GM19035 (cell line): ENCODE data around the gene CCT7.

ENCODE experiments used
- ATAC-seq: cut with Tn5 transposase; IDR thresholded peaks from one replicate; pipeline ENCODE4 v1.9.1; 2021; ENCODE audit not compliant: unreplicated experiment

The CCT7 gene

GRCh38 chr2:73266061-73266901, 32.2 kb downstream of the CCT7 start:
- no peak for ATAC-seq

GRCh38 chr2:73267008-73267407, 32.9 kb downstream of the CCT7 start:
- ATAC-seq: no peak

- no peak for ATAC-seq
These were observed 34.3 kb downstream of the CCT7 start for GRCh38 chr2:73268366-73268829.

GRCh38 chr2:73268830-73269685, 35.0 kb downstream of the CCT7 start:
- ATAC-seq: peak; percentile 81

GRCh38 chr2:73269686-73270465, 35.8 kb downstream of the CCT7 start:
- ATAC-seq: peak; percentile 8

GRCh38 chr2:73272270-73272669, 38.2 kb downstream of the CCT7 start:
- no peak for ATAC-seq

GRCh38 chr2:73279852-73280251, 45.7 kb downstream of the CCT7 start:
- ATAC-seq: no peak

- no peak for ATAC-seq
These were observed 47.1 kb downstream of the CCT7 start for GRCh38 chr2:73281244-73281643.

- no peak for ATAC-seq
These were observed 48.9 kb downstream of the CCT7 start for GRCh38 chr2:73282924-73283544.

- ATAC-seq: peak; percentile 25
These were observed 49.6 kb downstream of the CCT7 start for GRCh38 chr2:73283545-73284295.

- peak; percentile 75 for ATAC-seq
These were observed 50.4 kb downstream of the CCT7 start, which contains the start of gene FBXO41 for GRCh38 chr2:73284296-73285158. Gene FBXO41 (minus strand): TSS chr2:73284478. CDS start chr2:73269630, 14,848 bp downstream.

GRCh38 chr2:73285159-73285739, 51.1 kb downstream of the CCT7 start:
- ATAC-seq: peak; percentile 47

GRCh38 chr2:73286134-73286655, 52.1 kb downstream of the CCT7 start:
- no peak for ATAC-seq

GRCh38 chr2:73289304-73289703, 55.2 kb downstream of the CCT7 start:
- ATAC-seq: no peak

- no peak for ATAC-seq
These were observed 56.1 kb downstream of the CCT7 start for GRCh38 chr2:73290049-73290839.

- ATAC-seq: no peak
These were observed 57.0 kb downstream of the CCT7 start for GRCh38 chr2:73291093-73291460.

- ATAC-seq: no peak
These were observed 57.6 kb downstream of the CCT7 start for GRCh38 chr2:73291461-73292315.
